Activated CD4-positive, alpha-beta T cell treated with anti-CD3 and anti-CD28 coated beads, Interleukin-2, amount 50 U/mL, for 24 hours (primary cell): ENCODE results near the gene TBC1D16.
"Not testable (repeated sequence)": the region's sequence is repeated elsewhere in the genome, so short reads cannot be mapped to it uniquely, and the experiment has no call there.

Experiments used
- DNase-seq, 2 donors: peaks; one replicate each; pipeline ENCODE4 v3.0.0-alpha.2; 2020; ENCODE audit warnings: low read depth in 1 of 2, low spot score in 1 of 2

TBC1D16 gene

GRCh38 chr17:80051681-80052080 is 16.0 kb upstream of the TBC1D16 start:
- no peak for DNase-seq

GRCh38 chr17:80050706-80051105 is 15.0 kb upstream of the TBC1D16 start:
- DNase-seq = no peak

GRCh38 chr17:80049986-80050385 is 14.3 kb upstream of the TBC1D16 start:
- DNase-seq = no peak

- DNase-seq = no peak
Measured at GRCh38 chr17:80047176-80047575, 11.5 kb upstream of the TBC1D16 start.

- DNase-seq = not testable (repeated sequence)
Measured at GRCh38 chr17:80046709-80047108, 11.0 kb upstream of the TBC1D16 start.

- no peak for DNase-seq
Measured at GRCh38 chr17:80045703-80046102, 10.0 kb upstream of the TBC1D16 start.

GRCh38 chr17:80043963-80044362 is 8.3 kb upstream of the TBC1D16 start:
- DNase-seq = no peak

- DNase-seq = no peak
Measured at GRCh38 chr17:80036715-80037477, 1.2 kb upstream of the TBC1D16 start.

- DNase-seq = peak; percentile 43 to 46
Measured at GRCh38 chr17:80035937-80036714, 454 bp upstream of the TBC1D16 start, which contains the start of gene CCDC40. Gene CCDC40, plus strand, starts transcription at chr17:80036642. Its CDS starts 21 bp downstream, at chr17:80036663.

GRCh38 chr17:80034791-80035686 is 633 bp downstream of the TBC1D16 start:
- peak; percentile 7 to 10 for DNase-seq

GRCh38 chr17:80033840-80034239 is 1.8 kb downstream of the TBC1D16 start:
- no peak for DNase-seq

- DNase-seq = no peak
Measured at GRCh38 chr17:80032614-80033171, 3.0 kb downstream of the TBC1D16 start.

- no peak for DNase-seq
Measured at GRCh38 chr17:80031691-80032430, 3.8 kb downstream of the TBC1D16 start.

- no peak for DNase-seq
Measured at GRCh38 chr17:80030730-80031410, 4.8 kb downstream of the TBC1D16 start.

GRCh38 chr17:80029258-80029974 is 6.3 kb downstream of the TBC1D16 start:
- DNase-seq = no peak

GRCh38 chr17:80028030-80028429 is 7.6 kb downstream of the TBC1D16 start:
- no peak for DNase-seq

- DNase-seq = no peak
Measured at GRCh38 chr17:80027043-80027435, 8.6 kb downstream of the TBC1D16 start.

- no peak for DNase-seq
Measured at GRCh38 chr17:80026359-80027042, 9.2 kb downstream of the TBC1D16 start.
